GM19035 (cell line): ENCODE data around the gene ANKZF1.
"Not testable (repeated sequence)": the region's sequence is repeated elsewhere in the genome, so short reads cannot be mapped to it uniquely, and the experiment has no call there.

ENCODE experiments used
- ATAC-seq: cut with Tn5 transposase; IDR thresholded peaks from one replicate; pipeline ENCODE4 v1.9.1; 2021; ENCODE audit not compliant: unreplicated experiment

Gene ANKZF1

GRCh38 chr2:219252900-219253752, 23.5 kb downstream of the ANKZF1 start, which contains the start of gene TUBA4B:
TSS of gene TUBA4B (plus strand) at chr2:219253243. CDS start at chr2:219253408, 165 bp downstream.
- peak; percentile 20 for ATAC-seq

DNA sequence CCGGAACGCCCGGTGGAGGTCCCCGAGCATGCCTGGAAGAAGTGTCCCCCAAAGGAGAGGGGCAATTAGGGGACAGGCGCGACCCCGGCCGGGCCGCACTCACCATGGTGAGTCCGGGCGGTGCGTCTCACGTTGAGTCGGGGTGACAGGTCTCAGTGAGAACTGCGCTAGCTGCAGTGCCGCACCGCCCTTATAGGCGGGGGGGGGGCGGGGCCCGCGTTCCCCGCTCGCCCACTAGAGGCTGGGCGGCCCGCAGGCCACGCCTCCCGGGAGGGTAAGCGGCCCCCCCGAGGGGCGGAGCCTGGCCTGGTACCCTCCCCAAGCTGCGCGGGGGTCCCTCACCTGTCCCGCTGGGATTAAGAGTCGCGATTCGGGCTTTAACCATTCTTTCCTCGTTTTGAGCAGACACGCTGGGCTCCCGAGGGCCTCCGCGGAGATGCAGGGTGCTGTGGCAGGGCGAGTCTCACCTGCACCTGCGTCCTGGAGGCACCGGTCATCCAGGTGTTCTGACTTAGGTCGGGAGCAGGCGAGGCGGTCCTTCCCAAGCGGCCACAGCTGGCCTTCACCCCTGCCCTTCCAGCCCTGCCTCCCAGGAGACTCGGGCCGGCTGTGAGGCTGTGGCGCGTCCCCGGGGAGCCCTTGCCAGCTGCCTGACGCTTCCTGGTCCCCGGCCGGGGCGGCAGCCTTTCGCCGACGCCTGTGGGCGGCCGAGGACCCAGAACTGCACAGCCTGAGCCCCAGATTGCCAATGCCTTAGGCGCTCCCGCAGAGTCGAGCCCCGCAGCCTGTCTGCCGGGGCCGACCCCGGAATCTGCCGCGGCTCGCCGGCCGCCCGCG, 24.4 kb downstream of the ANKZF1 start, which contains the start of gene TUBA4A:
TSS of gene TUBA4A (minus strand) at position 166 of the 837 bp plus-strand sequence. CDS start at position 106, 60 bp downstream.
- ATAC-seq, result peak; percentile 65

DNA sequence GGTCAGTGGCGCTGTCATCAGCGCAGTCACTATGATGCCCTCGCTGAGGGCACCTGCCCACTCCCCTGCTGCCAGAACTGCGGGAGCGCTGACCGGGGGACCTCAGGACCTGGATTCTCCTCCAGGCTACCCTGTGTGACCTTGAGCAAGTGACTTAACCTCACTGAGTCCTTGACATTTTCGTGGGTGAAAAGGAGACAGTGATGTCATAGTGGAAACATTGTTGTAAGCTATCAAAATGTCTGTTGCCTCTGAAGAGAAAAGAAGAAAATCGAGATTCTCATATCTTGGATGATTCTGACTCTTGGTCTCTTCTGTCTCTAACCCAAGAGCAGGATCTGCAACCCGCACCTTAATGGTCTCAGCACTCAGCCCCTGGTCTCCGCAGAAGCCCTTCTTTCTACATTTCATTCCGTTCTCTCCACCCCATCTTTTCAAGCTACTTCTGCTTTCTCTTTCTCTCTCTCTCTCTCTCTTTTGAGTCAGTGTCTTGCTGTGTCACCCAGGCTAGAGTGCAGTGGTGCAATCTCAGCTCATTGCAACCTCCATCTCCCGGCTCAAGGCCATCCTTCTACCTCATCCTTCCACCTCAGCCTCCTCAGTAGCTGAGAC, 25.1 kb downstream of the ANKZF1 start:
- ATAC-seq, result peak; percentile 31

DNA sequence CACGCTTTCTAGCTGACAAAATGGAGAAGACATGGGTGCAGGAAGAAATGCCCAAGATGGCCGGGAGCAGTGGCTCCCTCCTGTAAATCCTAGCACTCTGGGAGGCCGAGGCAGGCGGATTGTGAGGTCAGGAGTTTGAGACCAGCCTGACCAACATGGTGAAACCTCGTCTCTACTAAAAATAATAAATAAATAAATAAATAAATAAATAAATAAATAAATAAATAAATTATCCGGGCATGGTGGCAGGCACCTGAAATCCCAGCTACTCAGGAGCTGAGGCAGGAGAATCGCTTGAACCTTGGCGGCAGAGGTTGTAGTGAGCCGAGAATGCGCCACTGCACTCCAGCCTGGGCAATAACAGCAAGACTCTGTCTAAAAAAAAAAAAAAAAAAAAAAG, 29.3 kb downstream of the ANKZF1 start:
- not testable (repeated sequence) for ATAC-seq

DNA sequence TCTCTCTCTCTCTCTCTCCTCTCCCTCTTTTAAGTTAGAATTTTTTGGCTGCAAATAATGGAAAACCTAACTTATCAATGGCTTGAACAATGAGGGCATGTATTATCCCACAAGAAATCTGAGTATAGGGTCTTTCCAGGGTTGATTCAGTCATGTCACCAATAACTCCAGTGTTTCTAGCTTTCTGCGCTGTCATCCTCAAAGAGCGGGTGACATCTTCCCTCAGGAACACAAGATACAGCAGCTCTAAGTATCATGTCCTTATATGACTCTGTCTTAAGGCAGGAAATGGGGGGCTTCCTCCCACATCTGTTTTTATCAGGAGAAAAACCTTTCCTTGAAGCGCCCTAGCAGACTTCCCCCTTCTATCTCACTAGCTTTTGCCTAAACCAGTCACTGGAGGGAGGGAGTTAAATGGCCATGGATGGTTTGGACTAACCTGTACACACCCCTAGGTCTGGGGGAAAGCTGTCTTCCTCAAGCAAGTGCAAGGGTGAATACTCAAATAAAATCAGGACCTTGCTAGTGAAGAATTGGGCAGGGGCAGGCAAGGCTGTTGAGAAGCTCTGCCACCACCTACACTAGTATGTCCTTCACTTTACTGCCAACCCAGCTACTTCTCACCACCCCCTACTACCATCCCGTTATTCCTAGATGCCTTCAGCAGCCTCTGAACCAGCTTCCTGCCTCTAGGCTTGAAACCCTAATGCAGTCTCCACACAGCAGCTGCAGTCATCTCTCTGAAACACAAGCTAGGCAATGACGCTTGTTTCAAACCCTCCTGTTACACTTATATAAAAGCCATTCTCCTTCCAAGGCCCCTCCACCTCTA, 31.6 kb downstream of the ANKZF1 start:
- no peak for ATAC-seq

- ATAC-seq, result no peak
These were observed 36.6 kb downstream of the ANKZF1 start for GRCh38 chr2:219266232-219266631.

GRCh38 chr2:219266886-219267285, 37.3 kb downstream of the ANKZF1 start:
- ATAC-seq, result no peak

GRCh38 chr2:219268294-219268693, 38.7 kb downstream of the ANKZF1 start:
- ATAC-seq, result no peak

GRCh38 chr2:219269362-219270054, 39.9 kb downstream of the ANKZF1 start:
- ATAC-seq, result no peak

DNA sequence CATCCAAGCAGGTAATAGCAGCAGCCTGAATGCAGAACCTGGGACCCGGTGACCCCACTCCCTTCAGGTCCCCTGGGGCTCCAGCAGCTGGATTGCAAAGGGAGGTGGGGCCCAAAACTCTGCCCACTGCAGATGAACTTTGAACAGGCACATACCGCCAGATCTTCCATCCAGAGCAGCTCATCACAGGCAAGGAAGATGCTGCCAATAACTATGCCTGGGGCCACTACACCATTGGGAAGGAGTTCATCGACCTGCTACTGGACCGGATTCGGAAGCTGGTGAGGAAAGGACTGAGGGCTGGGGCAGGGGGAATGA, 40.4 kb downstream of the ANKZF1 start:
- ATAC-seq, result no peak

DNA sequence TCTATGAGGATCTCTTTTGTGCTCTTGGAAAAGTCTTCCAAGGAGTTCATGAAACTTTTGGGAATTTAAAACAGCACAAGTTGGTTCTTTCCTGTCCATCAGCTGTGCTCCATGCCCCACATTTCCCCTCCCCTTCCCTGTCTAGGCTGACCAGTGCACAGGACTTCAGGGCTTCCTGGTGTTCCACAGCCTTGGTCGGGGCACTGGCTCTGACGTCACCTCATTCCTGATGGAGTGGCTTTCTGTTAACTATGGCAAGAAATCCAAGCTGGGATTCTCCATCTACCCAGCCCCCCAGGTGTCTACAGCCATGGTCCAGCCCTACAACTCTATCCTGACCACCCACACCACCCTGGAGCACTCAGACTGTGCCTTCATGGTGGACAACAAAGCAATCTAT, 41.4 kb downstream of the ANKZF1 start:
- ATAC-seq, result no peak

DNA sequence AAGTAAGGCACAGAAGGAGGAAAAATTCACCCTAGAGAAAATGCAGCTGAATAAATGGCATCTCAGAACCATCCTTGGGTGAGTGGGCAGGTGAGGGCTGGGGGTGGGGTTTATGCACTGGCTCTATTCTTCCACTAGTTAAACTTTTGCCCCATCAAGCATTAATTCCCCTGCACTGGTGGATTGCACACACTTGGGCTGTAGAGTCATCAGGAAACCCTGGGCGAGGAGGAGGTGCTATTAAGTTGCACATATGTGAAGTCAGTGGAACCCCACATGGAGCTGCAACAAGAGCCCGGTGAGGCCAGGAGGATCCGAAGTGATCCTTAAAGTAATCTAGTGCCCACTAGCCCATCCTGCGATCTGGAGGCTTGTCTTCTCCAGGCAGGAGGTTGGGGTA, 42.8 kb downstream of the ANKZF1 start:
- no peak for ATAC-seq

GRCh38 chr2:219272995-219273394, 43.4 kb downstream of the ANKZF1 start:
- no peak for ATAC-seq

DNA sequence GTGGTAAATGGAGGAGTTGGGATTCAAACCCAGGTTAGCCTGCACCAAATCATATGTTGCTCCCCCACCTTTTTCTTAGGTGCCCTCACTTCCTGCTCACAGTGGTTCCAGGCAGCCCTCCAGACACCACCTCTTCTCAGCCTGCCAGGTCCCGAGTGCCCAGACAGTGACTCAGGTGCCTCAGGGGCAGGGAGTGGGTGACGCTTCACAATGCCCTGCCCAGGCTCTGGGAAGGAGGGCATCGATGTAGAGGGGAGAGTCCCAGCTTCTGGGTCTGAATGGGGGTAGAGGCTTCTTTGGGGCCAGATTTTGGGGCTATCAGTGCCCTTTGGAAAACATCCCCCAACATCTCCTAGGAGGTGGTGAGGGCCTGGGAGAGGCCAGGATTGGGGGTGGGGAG, 44.3 kb downstream of the ANKZF1 start:
- no peak for ATAC-seq

DNA sequence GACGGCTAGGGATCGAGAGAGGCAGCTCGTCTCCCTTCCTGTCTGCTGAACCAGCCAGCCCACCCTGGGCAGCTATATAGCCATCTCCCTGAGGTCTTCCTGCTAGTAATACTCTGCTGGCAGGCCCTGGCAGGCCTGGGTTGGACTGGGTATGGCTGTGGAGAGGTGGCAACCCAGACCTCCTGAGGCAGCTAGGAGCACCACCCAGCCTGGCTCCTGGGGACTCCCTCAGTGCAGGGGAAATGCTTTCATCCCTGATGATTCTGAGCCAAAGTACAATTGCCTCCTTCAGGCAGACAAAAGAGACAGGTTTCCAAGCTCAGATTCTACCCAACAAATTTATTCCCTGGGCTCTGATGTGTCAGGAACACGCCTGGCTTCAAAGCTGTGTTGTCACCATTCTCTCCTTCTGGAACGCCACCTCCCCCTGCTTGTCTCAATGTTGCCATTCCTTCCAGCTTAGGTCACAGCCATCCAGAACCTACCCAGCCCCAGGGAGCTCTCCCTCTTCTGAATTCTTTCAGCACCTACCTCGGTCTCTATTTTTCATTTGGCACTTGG, 44.8 kb downstream of the ANKZF1 start:
- ATAC-seq, result no peak

- ATAC-seq, result peak; percentile 24
These were observed 48.4 kb downstream of the ANKZF1 start for GRCh38 chr2:219277703-219278654.

GRCh38 chr2:219278655-219279150, 49.1 kb downstream of the ANKZF1 start:
- no peak for ATAC-seq

GRCh38 chr2:219279151-219279915, 49.7 kb downstream of the ANKZF1 start, which contains the start of gene DNAJB2:
TSS of gene DNAJB2 (plus strand) at chr2:219279366. CDS start at chr2:219279834, 468 bp downstream.
- ATAC-seq, result peak; percentile 83
